Kasumi-1 (cell line): ENCODE results near the gene KRT3.

Source experiments
- DNase-seq, 2 experiments: peaks; one replicate each; lab custom pipeline; 2025; lab: John Stamatoyannopoulos, UW

KRT3 gene

DNA sequence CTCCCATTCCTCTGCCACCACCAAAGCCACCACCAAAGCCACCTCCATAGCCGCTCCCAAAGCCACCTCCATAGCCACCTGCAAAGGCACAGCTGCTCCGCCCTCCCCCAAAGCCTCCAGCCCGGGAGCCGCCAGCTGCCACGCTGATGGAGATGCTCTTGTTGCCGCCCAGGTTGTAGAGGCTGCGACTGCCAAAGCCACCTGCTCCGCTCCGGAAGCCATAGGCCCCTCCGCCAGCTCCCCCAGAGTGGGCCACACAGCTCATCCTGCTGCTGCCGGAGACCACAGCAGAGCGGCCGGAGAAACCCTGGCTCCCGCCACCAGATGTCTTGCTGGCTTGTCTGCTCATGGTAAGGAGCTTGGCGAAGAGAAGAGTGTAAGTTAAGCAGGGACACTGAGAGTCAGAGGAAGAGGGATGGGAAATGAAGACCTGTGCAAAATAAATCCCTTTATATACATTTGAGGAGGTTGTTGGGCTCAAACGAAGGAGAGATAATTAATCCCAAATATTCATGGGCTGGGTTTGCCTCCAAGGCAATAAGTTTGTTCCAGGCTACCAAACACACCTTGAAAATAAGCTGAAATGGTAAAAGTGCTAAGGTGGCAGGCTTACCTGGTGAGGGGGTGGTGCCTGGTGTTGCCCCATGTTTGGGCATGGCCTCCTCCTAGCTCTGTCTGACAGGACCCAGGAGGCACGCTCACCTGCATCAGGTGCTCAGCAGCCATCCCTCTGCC, at the start of gene KRT3:
KRT3 (minus strand) TSS at position 424 of the 735 bp plus-strand sequence; CDS start at position 349, 75 bp downstream.
- DNase-seq, result no peak

DNA sequence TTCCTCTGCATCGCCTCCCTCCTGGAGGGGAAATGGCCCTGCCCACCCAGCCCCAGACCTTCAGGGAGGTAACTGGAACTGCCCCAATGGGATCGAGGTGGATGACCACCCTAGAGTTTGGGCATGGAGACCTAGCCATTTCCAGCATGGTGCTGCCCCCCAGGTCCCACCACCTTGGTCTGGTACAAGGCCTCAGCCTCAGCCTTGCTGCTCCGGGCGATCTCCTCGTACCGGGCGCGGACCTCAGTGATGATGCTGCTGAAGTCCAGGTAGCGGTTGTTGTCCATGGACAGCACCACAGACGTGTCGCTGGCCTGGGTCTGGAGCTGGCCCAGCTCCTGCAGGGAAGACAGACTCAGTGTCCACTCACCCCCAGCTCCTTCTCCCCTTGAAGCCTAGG, 48.5 kb upstream of the KRT3 start:
- no peak for DNase-seq

DNA sequence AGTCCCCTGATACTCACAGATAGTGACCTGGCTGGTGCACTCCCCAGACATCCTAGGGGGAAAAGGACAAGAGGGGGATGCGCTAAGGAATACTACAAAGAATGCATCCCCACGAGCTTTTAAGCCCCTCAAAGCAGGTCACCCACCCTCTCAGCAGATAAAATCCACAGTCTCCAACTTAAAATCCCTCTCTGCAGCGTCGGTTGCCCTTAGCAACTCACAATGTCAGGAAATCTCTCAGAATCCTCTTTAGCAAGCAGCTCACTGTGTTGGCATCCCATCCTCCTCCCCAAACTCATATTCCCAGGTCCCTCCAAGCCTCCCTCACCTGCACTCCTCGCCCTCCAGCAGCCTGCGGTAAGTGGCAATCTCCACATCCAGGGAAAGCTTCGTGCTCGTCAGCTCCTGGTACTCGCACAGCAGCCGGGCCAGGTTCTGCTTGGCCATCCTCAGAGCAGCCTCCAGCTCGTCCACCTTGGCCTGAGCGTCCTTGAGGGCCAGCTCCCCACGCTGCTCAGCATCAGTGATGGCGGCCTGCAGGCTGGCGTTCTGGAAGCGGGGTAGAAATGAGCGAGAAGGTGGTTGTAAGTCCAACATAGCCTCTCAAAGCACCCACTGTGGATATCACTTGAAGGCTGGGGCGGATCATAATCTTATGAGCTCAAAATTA, 43.7 kb upstream of the KRT3 start:
- DNase-seq, result no peak

DNA sequence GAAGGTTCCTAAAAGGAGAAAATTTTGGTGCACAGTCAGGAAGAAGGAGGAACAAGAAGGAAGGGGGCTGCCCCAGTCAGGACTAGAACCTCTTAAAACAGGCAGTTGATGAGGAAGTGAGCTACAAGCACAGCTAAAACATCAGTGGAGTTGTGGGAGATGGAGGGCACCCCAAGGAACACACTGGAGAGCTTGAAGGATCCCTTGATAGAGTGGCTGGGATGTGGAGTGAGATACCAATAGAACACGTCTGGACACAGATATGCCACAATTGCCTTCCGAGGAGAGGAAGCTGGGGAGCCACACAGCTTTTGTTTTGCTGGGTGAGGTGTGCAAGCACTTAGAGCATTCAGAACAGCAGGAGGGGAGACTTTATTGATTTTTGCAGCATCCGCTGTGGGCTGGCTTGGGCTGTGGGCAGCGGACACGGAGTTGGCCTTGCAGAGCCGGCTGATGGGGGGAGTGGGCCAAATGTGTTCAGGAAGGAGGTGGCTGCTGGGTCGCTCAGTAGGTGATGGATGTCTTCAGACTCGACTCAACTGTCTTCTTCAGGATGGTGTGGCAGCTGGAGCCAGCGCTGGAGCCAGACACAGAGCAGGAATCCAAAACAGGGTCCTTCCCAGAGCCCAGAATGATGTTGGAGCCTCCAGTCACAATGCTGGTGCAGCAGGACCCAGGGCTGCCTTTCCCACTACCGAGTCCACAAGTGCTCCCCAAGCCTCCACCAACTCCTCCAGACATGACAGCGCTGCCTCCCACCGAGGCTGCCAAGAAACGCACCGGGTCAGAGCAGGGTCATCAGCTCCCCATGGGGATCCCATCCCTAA, 42.9 kb upstream of the KRT3 start:
- no peak for DNase-seq

DNA sequence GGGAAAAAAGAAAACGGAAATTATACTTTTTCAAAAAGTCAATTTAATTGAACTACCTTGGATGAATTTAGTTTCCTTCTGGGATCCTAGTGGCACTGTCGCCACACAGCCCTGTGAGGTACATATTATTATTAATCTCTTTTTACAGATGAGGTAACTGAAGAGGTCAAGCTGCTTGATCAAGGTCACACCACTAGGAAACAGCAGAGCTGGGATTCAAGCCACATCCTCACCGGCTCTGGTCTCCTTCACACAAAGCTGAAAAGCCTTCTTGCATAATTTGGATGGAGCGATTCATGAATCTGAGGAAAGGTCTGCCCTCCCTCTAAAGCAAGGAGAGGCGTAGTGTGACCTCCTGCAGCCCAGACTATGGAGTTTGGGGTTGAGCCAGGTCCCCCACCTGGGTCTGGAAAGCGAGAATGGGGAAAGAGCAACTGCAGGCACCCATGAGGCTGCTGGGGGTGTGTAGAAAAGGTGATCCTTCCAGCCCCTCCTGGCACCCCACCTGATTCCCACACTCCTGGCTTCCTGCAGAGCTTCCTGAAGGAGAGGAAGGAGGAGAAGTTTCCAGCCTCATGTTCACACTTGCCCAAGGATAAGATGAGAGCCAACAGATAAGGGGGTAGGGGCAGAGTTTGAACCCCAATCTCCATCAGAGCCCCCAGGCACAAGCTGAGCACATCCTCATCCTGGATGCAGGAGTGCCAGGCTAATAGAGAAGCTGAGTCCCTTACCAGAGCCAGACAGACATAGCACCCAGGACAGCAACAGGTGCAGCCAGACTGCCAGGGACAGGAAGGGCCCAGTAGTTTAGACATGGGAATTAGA, 42.1 kb upstream of the KRT3 start:
- no peak for DNase-seq

DNA sequence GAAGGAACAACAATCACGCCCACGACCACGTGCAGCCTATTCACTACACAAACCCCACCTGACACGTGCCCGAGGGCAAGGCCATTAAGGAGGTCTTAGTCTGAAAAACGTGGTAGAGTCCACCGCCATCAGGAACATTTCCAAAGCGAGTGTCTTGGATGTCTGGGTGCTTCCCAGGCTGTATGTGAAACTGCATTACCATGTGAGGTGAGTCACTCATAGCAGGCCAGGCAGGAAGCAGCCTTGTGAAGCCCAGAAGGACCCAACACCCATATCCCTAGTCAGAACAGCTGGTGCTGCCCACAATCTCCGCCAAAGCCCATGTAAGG, 41.5 kb upstream of the KRT3 start:
- no peak for DNase-seq

DNA sequence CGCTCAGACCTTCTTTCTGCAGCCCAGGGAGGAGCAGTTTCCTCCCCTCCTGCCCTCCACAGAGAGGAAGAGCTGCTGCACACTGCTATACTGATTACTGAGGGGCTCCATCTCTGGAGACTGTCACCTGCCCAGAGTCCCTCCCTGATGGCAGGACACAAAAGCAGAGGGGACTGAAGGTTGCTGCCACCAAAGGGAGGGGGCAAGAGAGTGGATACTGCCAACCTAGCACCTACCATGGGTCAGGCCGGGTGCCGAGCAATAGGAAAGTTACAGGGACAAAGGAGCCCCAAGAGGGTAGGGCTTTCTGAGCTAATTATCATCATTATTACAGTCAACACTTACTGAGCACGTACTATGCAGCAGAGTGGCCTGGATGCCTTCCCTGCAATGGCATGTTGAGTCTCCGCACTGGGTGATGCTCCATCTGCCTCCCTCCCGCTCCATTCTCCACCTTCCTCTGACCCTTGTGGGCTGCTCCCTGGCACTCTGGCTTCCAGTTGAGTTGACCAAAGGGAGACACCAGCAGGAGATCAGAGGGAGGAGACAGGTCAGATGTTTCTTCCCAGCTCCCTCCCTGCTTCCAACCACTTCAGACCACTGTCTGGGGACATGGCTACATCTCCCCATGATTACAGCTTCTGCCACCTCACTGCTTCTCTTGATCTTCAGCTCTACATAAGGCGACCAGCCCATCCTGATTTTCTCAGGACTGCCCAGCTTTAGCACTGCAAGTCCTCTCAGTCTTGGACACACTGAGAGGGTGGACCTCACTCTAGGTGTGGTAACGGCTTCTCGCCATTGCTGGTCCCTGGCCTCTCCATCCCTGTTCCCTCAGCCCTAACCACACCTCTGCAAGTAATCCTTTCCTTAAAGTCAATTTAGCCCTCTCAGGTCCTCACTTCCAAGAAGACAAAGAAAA, 40.8 kb upstream of the KRT3 start:
- DNase-seq, result no peak

DNA sequence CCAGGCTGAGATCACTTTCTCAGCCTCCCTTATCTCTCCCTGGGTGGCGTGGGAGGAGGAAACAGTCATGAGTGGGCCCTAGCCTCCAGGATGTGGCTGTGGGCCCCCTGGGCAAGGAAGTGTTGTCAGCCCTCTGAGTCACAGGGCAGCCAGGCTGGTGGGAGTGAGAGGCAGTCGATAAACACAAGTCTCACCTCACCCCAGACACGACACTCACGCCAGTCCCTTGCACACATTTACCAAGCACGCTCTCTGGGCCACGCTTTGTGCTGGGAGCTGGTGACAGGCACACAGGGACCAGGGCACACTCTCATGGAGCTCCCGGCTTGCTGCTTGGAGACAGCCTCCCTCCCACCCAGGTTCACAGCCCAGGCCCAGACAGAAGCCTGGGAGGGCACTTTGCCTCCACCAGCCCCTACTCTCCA, 40.1 kb upstream of the KRT3 start:
- no peak for DNase-seq

DNA sequence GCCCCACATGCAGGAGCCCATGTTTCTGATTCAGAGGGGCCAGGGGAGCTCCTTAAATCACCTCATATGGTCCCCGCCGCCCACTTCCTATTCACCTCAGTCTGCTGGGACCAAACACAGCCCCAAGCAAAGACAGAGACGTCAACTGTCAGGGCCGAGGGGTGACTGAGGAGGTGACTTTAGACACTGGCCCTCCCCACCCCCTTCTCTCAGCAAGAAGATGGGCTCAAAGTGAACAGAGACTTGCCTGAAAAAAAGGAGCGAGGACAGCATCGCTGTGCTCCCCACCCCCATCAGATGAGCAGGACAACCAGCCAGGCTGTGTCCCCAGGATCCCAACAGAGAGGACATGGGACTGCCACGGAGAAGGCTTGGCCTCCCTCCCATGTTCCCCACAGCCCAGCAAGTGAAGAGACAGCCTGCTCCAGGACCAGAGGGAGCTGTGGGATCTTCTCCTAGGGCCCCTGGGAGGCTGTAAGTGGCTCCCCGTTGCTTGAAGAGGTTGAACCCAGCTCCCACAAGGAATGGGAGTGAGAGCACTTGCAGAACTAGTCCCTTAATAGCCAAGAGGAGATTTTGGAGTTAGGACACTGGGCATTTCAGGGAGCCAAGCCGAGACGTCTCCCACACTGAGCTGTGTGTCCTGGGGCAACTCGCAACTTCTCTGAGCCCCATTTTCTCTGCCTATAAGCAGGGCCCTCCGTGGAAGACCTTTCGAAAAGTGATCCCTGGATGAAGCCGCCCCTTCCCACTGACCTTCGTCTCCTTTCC, 39.5 kb upstream of the KRT3 start:
- DNase-seq, result no peak

DNA sequence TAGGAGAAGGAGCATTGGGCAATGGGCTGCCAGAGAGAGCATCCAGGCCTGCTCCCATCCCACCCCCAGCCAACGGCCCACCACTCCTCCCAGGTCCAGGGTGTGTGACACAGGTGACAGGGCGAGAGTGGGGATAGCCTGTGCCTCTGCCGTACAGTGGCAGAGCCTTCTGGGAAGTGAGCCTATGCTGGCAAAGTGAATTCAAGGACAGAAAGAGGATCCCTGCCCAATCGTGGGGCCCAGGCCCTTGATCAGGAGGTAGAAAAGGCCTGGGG, 38.7 kb upstream of the KRT3 start:
- no peak for DNase-seq

DNA sequence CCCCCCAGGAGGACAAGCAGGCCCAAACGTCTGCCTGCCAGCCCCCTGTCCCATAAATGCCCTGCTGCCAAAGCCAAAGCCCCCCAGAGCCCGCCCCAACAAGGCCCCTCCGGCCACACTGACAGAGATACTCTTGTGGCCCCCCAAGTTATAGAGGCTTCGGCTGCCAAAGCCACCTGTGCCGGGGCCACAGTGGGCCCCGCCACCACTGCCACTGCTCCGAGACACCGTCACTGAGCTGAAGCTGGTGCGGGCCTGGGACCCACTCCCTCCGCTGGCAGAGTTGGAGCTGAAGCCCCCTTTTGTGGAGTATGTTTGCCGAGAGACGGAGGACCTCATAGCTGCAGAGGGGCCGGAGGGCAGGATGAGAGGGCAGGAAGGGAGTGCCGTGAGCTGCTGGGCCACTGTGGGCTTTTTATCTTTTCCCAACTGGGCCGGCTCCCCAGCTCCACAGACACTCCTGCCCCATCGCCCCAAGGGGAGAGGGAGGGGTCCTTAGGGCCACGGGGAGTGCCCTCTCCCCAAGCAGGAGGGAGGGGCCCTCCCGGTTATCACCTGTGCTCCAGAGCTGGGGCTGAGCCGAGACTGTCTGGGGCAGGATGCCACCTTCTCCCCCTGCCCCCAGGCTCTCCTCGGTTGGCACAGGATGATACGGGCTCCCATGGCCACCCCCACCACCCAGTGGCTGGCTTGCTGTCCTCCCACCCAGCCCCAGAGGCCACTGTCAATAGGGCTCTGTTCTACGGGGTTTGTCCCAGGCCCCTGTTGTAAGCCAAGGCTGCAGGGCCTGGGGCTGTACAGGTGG, 38.2 kb upstream of the KRT3 start, which contains the start of gene KRT79:
KRT79 (minus strand) TSS at position 390 of the 805 bp plus-strand sequence; CDS start at position 339, 51 bp downstream.
- DNase-seq, result no peak

DNA sequence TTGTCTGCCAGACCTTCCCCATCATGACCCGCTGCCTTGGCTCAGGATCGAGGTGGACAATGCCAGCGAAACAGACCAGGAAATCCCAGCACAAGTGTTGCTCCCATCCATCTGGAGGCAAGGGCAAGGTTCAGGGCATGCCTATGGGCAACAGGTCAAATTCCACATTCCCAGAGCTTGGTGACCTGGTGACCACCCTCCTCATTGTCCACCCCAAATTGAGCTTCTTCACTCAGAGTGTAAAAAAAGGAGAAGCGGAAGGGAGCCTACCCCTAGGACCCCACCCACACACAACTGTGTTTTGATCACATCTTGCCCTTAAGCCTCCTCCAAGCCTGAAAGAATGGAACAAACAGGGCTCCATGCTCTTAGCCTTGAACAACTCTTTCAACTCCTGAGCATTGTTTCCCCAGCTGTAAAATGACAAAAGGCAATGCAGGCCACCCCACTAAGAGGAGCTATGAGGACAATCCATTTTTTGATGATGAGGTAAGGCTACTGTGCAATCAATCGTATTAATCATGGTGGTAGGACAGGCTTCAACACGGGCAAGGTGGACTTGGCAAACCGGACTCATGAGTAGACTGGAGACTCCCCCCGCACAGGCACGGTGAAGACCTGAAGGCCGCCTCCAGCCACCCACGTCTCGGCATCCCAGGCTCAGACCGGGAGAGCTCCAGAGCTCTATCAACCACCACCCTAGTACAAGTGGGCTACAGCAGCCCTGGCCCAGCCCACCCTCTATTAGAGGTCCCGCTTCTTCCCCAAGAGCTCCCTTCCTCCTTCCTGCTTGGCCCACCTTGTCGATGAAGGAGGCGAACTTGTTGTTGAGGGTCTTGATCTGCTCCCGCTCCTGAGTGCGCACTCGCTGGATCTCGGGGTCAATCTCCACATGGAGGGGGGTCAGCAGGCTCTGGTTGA, 37.3 kb upstream of the KRT3 start:
- no peak for DNase-seq

DNA sequence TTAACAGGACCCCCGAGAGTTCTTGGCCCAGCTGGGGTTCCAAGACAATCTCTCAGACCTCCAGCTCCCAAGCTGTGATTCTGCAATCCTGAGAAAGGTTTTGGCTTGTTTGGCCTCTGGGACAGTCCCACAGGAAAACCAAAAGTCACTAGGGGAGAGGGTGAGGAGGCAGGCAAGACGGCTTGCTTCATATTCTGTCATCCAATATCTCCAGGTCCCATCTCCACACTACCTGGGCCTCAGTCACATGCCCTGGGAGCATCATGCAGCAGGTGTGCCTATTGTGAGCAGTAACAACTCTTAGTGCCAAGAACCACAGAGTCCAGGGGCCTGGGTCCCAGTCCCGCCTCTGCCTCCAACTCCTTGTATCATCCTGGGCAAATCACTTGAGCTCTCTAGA, 36.5 kb upstream of the KRT3 start:
- no peak for DNase-seq

DNA sequence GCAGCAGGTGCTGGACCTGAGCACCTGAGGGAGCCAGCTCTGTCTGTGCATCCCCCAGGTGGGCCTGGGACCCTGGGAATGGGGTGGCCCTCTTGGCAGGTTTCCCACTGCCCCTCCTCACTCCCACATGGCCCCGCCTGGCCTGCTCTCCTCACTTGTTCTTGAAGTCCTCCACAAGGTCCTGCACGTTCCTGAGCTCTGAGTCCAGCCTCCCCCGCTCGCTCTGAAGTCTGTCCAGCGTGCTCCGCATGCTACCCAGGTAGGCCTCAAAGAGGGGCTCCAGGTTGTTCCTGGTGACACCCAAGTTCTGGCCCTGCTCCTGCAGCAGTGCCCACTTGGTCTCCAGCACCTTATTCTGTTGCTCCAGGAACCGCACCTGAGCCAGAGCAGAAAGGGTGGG, 35.3 kb upstream of the KRT3 start:
- DNase-seq, result no peak

DNA sequence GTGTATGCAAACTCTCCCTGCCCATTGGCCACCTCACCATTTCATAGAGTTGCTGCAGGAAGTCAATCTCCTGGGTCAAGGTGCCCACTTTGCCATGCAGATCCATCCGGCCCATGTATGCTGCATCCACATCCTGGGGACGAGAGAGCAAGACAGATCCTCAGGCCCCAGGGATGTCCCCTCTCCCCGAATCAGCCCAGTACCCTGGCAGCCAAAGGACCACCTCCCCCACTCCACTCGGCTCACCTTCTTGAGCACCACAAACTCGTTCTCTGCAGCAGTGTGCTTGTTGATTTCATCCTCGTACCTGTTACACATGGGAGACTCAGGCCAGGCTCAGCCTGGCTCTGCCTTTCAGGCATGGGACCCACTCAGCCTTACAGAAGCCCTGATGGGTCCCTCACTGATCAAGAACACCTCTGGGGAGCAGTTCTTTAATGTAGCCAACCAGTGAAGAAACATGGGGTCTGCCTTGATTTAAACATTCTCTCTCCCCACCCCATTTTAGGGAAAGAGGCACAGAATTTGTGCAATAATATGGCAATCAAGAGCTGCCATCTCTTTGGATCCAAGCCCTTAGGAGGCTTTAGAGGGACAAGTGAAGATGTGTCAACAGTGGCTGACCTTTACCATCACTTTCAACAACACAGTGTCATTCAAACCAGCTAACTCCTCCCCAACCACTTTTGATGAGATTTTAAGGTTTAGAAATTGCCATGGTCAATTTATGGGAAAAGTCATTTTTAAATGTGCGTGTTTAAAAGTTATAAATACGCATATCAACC, 34.3 kb upstream of the KRT3 start:
- DNase-seq, result no peak

DNA sequence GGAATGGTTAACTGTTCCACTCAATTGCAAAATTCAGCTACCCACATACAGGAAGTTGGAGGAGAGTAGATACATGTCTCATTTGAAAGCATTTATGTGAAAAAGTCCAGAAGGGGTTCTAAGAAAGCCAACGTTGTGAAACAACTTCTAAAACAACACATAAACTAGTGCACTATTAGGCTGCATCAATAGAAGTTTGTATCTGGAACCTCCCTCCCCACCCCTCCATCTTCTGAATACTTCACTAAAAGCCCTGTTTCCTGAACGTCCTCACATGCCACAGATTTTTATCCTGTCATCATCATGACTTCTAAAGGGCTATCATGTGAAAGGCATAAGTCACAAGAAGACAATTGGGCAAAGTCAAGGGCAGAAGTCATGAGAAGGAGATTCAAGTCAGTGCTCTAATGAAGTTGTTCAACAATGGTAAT, 32.7 kb upstream of the KRT3 start:
- no peak for DNase-seq

DNA sequence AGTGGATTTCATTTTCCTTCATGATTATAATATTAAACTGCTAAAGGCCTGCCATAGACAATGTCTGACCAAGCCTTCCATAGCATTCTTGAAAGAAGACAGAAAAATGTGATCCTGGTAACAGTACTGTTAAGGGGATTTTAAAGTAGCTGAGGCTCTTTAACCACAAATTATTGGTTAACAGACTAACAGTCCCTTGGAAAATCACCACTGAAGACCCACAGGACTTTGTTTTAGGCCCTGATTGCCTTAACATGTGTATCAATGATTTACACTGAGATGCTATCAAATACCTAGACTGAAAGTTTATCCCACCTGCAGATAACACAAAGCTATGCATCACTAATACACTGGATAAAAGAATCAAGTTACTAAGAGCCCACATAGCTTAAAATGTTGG, 32.2 kb upstream of the KRT3 start:
- no peak for DNase-seq
